ENCODE results near the gene OR2A1.
"Not testable (repeated sequence)": the region's sequence is repeated elsewhere in the genome, so short reads cannot be mapped to it uniquely, and the experiment has no call there.

Gene OR2A1, protein sequence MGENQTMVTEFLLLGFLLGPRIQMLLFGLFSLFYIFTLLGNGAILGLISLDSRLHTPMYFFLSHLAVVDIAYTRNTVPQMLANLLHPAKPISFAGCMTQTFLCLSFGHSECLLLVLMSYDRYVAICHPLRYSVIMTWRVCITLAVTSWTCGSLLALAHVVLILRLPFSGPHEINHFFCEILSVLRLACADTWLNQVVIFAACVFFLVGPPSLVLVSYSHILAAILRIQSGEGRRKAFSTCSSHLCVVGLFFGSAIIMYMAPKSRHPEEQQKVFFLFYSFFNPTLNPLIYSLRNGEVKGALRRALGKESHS

DNA sequence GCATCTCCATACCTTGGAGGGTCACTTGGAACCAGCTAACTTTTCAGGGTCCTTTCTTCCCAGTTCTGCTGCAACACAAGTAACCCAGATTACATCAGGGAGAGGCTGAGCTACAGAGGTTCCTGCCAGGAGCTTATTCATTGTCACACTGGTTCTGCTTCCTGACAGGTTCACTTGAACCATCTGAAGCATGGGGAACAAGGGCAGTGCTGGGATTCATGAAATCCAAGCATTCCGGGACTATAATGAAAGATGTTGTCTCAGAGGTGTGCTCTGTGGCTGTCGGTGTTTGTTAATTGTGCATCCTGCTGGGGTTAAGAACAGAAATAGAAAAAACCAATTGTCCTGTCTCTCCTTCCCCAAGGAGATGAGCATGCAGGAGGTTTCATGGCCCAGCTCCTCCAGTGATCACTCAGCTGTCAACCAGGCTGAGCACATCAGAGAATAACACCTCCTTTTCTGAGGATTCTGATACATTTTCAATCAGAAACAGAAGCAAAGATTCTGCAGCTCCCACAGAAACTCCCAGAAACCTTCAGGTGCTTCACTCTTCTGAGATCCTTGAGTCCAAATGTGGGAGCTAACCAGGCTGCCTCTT lies at the start of gene OR2A1:
Gene OR2A1 (plus strand): TSS at position 548 of the 598 bp plus-strand sequence. CDS start 5,706 bp downstream, outside the sequence.
- DNase-seq (ENCODE audit: low read depth), result not testable (repeated sequence)

DNA sequence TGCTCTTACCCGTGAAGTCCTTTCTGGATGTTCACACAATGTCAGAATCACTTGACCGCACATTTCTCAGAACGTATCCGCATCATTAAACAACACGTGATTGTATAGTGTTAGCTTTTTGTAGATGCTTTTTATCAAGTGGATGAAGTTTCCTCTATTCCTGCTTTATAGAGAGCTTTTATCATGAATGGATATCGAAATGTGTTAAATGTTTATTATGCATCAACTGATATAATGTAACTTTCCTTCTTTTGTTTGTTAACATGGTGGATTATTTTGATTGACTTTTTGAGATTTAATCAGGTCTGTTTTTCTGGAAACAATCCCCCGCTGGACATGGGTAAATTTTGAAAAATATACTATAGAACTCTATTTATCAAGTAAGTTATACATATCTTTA lies 47.5 kb upstream of the OR2A1 start, which contains the start of gene OR2A7:
Gene OR2A7 (minus strand): TSS at position 101 of the 400 bp plus-strand sequence. CDS start 5,164 bp downstream, outside the sequence.
- not testable (repeated sequence) for DNase-seq (ENCODE audit: low read depth)

DNA sequence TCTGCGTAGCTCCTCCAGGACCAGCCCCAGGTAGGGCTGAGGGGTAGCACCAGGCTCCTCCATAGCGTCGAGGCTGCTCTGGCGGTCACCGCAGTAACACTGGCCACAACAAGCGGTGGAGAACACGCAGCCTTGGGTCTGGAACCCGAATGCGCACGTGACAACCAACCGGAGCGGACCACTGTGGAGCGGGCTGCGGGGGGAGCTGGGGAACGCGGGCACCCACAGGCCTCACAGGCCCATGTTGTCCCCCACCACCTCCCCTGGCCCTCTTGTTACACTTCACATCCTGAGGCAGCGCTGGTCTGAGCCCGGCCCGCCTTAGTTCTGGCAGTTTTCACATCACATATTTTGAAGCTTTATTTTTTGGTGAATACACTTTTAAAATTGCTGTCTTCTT lies 43.0 kb upstream of the OR2A1 start, which contains the start of gene CTAGE8:
Gene CTAGE8 (minus strand): TSS at position 101 of the 400 bp plus-strand sequence. CDS start 38 bp downstream, at position 63.
- not testable (repeated sequence) for DNase-seq (ENCODE audit: low read depth)

DNA sequence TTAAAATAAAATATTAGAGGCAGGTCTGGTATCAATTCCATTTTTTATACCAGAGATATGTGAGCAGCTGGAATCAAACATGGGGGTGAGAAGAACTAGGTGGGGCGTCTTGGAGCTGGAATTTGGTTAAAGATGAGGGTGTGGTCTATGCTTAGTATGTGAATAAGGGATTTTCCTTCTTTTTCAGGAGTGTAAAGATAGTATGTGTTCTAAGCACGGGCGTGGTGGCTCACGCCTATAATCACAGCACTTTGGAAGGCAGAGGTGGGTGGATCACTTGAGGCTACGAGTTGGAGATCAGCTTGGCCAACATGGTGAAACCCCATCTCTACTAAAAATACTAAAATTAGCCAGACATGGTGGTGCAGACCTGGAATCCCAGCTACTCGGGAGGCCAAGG lies 36.9 kb upstream of the OR2A1 start:
- DNase-seq (ENCODE audit: low read depth), result not testable (repeated sequence)

DNA sequence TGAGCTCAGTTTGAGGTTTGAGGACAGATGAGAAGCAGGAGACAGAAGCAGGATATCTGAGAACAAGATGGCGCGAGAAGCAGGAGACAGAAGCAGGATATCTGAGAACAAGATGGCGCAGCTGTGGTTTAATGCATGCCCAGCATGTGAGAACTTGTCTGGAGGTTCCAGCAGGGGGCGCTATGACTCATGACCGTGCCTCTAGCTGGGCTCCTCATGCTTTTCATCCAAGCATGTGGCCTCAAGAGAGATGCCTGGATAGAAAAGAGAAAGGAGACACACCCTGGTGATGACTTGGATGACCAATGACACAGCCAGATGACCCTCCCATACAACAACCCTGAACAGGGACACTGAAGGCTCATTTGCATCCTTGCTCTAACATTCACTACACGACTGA lies 32.2 kb upstream of the OR2A1 start:
- not testable (repeated sequence) for DNase-seq (ENCODE audit: low read depth)

DNA sequence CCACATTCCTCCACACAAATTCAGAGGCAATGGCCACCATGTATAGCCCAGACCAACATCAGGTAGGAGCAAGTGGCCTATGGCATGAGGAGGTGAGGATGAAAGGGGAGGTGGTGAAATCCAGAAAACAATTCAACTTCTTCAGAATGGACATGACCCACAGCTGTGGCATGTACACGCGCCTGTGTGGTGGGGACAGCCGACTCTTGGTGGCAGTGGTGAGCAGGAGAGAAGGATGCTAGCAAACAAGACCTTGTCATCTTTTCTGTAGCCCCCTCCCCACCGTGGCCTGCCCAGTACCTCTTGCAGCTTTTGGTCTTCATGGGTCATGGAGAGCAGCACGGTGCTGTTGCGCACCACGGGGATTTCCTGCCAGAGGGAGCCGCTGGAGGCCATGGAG lies 30.2 kb upstream of the OR2A1 start:
- not testable (repeated sequence) for DNase-seq (ENCODE audit: low read depth)

DNA sequence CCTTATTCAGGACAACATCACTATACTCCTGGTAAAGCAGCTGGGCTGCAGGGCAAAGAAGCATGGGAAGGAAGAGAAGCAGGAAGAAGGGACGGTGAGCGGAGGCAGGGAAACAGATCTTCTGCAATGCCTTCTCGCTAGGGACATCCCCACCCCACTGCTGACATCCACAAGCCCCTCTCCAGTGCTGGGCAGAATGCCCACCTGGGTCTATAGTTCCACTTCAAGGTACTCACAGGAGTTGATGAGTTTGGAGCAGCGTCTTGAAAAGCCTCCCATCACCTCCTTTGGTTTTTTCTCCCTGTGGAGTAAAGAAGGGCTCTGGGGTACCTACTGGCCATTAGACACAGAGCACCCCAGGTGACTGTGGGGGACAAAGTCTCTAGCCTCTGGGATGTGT lies 29.7 kb upstream of the OR2A1 start:
- not testable (repeated sequence) for DNase-seq (ENCODE audit: low read depth)

DNA sequence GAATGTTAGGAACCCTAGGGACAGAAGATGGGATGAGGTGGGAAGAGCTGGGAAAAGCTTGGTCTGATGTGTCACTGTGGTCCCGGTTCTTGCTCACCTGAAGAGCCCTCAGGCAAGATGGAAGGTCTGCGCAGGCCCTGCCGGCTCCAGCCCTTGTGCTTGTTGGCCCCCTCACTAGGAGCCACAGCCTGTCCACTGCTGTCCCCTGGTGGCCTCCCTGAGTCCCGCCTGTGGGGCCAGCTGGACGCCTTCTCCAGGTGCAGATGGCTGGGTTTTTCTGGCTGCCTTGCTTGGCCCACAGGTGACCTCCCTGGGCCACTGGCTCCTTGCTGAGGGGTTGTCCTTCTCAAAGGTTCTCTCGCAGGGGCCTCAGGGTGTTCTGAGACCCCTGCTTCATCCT lies 28.5 kb upstream of the OR2A1 start:
- DNase-seq (ENCODE audit: low read depth), result not testable (repeated sequence)

DNA sequence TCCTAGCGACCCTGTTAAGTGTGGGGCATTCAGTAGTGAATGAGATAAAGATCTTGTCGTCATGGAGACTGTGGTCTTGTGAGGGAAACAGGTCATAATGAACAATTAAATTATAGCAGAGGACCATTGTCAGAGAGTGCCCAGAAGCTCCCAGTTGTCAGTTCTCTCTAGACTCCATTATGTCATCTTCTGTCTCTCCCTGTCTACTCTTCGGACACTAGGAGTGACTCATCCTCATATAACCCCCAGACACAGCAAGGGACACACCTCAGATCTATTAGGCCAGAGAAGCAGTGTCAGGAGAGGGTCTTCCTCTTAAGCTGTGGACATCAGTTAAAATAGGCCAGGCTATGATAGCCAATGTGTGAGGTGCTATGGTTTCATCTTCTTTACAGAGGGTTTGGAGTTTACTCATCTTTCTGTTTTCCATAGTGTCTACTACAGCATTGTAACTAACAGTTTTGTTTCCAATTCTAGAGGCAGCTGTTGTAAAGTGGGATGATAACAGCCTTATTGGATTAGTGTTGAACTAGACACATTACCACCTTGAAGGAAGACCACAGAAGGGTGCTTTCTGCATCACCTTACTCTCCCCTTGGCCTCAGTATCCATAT lies 24.9 kb upstream of the OR2A1 start:
- not testable (repeated sequence) for DNase-seq (ENCODE audit: low read depth)

DNA sequence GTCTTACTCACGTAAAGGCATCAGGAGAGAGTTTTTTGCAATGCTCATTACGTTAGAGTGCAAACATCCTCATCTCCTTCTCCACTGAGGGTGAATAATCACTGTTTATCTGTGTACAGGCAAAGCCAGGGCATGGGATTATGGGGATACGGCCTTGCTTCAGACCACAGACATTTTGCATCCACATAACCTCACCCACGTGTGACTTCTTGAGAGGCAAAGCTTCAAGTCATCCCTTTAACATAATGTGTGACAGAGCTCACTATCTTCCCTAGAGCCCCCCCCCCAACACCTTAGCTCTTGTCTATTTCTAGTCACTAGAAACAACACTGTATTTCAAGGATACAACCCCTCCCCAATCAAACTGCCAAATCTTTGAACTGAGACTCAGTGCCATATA lies 20.6 kb upstream of the OR2A1 start:
- DNase-seq (ENCODE audit: low read depth), result not testable (repeated sequence)

DNA sequence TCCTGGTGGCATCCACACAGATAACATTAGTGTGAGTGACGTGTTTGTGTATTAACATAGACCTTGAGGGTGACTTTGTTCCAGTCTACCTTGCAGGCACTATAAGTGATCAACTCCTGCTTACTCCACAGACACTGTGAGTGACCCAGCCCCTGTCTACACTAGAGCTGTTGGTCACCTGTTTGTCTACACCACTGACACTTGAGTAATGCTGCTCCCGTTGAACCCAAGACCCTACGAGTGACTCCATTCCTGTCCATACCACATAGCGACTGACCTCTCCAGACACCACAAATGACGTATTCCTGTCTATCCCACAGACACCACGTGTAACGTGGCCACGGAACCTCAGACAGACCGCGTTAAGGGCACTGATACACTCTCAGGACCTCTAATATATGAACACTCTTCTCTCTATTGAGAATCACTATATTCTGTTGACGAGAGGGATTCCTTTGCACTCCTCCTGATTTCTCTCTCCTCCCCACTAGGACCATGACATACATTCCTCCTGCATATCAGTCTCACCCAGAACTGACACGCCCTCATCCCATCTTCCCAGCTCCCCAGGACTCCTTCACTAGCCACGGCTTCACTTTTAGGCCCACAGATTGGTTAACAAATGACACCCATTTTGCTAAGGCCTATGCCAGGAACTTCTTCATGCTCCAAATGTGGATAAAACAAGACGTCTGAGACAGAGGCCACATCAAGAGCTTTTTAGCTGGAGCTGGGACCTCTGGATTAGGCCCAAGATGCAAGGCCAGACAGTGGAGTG lies 19.6 kb upstream of the OR2A1 start:
- not testable (repeated sequence) for DNase-seq (ENCODE audit: low read depth)

DNA sequence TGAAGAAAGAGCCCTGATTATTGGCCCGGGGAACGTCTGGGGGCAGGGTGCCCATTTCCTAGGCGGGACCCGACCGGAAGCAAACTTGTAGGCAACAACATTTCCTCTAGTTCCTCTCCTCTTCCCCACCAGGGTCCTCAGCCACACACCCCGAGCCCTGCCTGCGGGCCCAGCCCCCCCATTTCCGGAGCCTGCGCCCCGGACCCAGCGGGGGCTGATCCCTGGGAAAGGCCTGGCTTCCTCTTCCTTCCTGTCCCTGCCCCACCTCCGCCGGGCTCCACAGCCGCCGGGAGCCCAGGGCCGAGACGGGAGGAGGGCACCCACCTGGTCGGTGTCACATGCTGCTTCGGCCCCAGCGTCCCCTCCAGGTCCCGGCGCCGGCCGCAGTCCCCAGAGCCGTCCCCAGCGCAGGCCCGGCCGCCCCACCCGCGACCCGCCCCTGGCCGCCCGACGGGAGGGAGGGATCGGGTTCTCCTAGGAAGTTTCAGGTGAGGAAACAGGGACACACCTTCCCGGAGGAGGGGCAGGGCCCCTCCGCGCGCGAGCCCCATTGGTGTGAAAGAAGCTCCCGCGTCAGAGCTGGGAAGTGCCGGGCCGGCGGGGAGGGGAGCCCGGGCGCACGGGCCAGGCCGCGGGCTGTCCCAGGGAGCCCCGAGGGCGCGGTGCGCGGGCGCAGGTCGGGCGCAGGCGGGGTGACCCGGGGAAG lies 18.3 kb upstream of the OR2A1 start:
- DNase-seq (ENCODE audit: low read depth), result not testable (repeated sequence)

DNA sequence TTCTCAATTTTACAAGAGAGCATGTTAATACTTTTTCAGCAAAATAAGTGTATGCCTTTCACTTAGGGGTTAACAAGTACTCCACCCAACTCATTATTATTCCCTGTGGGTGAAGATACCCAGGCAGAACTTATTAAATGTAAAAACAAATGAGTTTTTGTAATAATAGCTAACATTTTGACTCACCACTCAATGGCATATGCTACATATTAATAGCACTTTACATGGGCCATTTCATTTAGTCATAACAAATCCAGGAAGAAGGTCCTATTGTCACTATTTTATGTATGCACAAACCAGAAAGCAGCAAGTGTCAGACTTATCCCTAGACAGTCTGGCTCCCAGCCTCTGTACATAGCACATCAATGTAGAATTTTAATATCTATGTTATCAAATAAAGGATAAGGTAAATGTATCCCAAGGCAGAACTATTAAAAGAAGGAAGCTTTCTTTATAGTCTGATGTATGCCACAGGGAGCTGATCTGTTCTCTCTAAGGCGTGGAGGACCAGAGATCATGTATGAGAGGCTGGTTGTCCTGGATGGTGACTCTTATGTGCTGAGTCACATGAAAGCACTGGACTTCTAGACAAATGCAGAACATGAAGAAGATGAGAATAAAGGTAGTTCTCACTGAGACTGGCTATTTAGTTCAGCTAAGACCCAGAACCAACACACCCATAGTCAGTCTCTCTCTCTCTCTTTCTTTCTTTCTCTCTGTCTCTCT lies 9.5 kb upstream of the OR2A1 start:
- DNase-seq (ENCODE audit: low read depth), result not testable (repeated sequence)

DNA sequence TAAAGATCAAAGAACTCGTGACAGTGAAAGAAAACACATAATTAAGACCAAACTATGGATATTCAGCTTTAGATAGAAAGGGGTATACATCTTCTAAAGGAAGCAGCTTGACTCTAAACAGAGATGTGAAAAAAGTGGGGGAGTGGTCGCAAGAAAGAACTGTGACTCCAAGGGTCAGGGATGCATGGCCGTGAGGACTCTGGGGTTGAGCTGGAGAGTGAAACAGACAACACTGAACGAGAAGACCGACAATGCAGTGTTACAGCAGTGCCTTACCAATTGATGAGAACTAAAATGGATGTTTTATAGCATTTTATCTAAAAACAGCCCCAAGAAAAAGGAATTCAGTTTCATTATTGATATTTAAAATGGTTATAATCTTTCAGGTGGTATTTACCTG lies 8.6 kb upstream of the OR2A1 start:
- not testable (repeated sequence) for DNase-seq (ENCODE audit: low read depth)

DNA sequence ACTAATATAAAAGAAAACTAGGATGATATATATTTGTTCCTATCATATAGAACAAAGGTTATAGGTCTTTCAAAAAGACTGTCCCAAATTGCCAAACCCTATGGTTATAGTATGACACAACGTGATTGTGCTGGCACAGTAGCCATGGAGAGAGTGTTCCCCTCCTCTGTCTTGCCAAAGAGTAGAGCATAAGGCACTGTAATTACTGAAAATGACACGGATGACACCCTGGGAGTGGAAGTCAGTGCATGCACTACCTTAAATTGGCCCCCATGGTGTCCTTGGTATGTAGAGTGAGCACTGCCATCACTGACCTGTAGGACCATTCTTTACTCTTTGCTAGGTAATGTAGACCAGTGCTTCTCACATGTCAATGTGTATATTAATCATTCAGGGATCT lies 7.1 kb upstream of the OR2A1 start:
- not testable (repeated sequence) for DNase-seq (ENCODE audit: low read depth)

DNA sequence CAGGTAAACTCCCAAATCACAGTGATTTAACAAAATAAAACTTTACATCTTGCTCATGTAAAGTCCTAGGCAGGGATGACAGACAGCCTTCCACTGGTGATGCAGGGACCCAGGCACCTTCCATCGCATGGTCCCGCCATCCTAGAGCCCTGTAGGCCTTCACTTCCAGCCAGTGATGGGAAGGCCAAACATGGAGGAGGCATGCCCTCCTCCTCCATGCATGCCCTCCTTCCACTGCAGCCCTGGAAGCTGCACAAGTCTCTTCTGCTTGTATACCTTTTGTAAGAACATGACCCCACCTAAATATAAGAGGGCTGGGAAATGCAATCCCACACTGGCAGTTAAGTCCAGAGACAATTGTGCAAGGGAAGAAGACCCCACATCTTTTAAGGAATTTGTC lies 2.5 kb upstream of the OR2A1 start:
- DNase-seq (ENCODE audit: low read depth), result not testable (repeated sequence)

DNA sequence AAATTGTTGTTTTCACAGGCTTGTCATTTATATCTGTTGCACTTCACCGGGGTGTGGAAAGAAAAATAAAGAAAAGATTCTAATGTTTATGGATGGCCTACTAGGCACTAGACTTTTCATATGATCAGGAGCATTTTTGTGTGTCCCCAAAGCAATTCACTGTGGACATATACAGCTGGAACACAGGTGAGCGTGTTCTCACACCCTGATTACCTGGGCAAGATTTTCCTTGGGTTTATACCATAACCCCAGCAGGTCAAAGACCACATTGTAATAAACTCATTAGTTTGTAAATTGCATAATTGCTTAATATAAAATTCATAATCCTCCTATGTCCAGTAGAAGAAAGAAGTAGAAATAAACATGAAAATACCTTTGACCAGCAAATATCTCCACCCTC lies 1.0 kb upstream of the OR2A1 start:
- DNase-seq (ENCODE audit: low read depth), result not testable (repeated sequence)

DNA sequence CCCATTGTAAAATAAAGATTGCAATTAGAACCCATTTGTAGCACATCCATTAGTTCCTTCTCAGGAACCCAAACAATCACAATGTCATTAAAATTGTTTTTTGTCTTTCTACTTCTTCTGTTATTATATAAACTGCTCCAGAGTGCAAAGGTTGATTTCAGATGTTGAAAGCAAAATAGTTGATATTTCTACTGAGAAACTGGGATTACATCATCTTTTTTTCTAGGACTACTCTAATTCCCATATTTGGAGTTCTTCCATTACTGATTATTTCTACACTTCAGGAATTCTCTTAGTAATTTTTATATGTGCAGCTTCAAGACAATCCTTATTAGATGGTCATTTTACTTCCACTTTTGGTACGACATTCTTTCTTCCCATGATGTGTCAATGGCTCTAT lies 5.3 kb downstream of the OR2A1 start:
- not testable (repeated sequence) for DNase-seq (ENCODE audit: low read depth)

DNA sequence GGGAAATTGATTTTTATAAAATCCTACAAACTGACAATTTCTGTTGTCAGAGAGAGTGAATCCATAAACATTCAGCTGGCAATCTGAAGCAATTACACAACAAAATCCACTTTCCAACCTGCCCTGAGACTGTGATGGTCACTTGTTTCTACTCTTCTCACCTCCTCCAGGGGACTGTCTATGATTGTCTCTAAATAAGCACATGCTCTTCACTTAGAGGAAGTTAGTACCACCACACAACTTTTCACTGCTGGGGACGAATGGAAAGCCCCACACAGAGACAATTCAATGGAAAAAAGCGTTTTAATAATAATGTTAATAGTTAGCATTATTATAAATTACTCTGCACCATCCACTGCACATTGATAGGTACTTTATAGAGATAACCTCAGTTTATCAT lies 7.3 kb downstream of the OR2A1 start:
- not testable (repeated sequence) for DNase-seq (ENCODE audit: low read depth)

DNA sequence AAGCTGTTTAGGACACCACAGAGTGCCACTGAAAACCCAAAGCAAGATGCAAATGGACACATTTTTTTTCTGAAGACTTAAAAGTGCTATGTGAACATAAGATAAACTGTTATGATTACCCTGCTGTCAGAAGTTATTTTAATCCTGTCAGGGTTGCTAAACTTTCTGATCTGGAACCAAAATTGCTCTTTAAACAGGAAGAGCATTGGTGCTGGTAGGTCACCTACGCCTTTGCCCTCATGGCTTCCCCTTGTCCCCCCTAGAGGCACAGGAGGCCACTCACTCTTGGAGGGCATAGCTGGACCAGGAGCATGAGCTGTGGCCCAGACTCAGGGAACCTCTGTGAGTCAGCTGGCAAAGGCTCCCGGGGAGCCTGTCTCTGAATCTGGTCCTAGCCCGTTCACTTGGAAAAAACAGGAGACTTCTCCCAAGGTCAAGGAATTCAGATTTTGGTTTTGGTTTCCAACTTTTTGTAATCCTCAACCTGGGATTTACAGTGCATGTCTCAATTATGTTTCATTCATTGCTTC lies 9.5 kb downstream of the OR2A1 start:
- DNase-seq (ENCODE audit: low read depth), result not testable (repeated sequence)

Data from activated T-helper 9 cell treated with anti-CD3 and anti-CD28 coated beads, Interleukin-2, amount 50 U/mL, for 16 hours (primary cell).